A673 (cell line): Measurements from ENCODE around the gene RMDN3. TPM values are rescaled to one million over a fixed set of nuclear protein-coding genes. Genes with fewer than 3 reads are reported as not detected.
A peak's percentile ranks its signal among the peaks of the same experiment; 100 is the strongest.

Experiments used
- BruUV-seq: library from RNA; stranded (reverse); fragments of 400-500 nt; replicated peaks from 2 replicates; lab custom pipeline; 2021; lab: Mats Ljungman, UMichigan
- CTCF ChIA-PET: fragments of 300-600 bp; sonication (Branson Sonifier 250); formaldehyde crosslinking; loops from one replicate; lab custom pipeline; 2022; ENCODE audit warnings: antibody characterized with exemption; lab: Charles Lee
- POLR2A ChIA-PET: fragments of 300-600 bp; sonication (Branson Sonifier 250); formaldehyde crosslinking; loops from one replicate; lab custom pipeline; 2022; ENCODE audit warnings: antibody characterized with exemption; ENCODE audit not compliant: low non-redundant PET; lab: Charles Lee
- DNase-seq: peaks from one replicate; pipeline ENCODE4 v3.0.0-alpha.2; 2015; ENCODE audit warnings: low spot score
- H3K27ac ChIP-seq: fragments of 200-600 bp; sonication (generic); 2 replicates; pipeline ENCODE4 v1.5.1; 2016; ENCODE audit warnings: mixed run types, low read depth, mild to moderate bottlenecking, mixed read lengths, antibody characterized with exemption, low read length; ENCODE audit not compliant: poor library complexity, severe bottlenecking
- H3K27me3 ChIP-seq: fragments of 200-600 bp; sonication (generic); replicated peaks from 2 replicates; pipeline ENCODE4 v1.6.1; 2017; ENCODE audit warnings: mixed run types, low read depth, mild to moderate bottlenecking, mixed read lengths, antibody characterized with exemption, low read length; ENCODE audit not compliant: insufficient read depth, poor library complexity
- H3K36me3 ChIP-seq: fragments of 200-600 bp; sonication (generic); 2 replicates; pipeline ENCODE4 v1.6.1; 2016; ENCODE audit warnings: mixed run types, mild to moderate bottlenecking, mixed read lengths, antibody characterized with exemption, low read length; ENCODE audit not compliant: insufficient read depth, poor library complexity, severe bottlenecking
- H3K4me1 ChIP-seq: fragments of 200-600 bp; sonication (generic); 2 replicates; pipeline ENCODE4 v1.6.1; 2017; ENCODE audit warnings: mixed run types, mild to moderate bottlenecking, mixed read lengths, antibody characterized with exemption, low read length; ENCODE audit not compliant: insufficient read depth, poor library complexity, severe bottlenecking
- H3K4me3 ChIP-seq: fragments of 200-600 bp; sonication (generic); 2 replicates; pipeline ENCODE4 v1.5.1; 2016; ENCODE audit warnings: low read depth, mixed run types, mild to moderate bottlenecking, mixed read lengths, low read length; ENCODE audit not compliant: poor library complexity, severe bottlenecking
- H3K9me3 ChIP-seq: fragments of 200-600 bp; sonication (generic); 2 replicates; pipeline ENCODE4 v1.6.1; 2016; ENCODE audit warnings: mixed run types, low read depth, mild to moderate bottlenecking, mixed read lengths, antibody characterized with exemption, low read length; ENCODE audit not compliant: poor library complexity, severe bottlenecking
- CTCF ChIP-seq: fragments of 300-800, 200-600 bp; sonication (generic); conservative IDR thresholded peaks from 2 replicates; pipeline ENCODE4 v1.5.1; 2017; ENCODE audit warnings: low read depth, mild to moderate bottlenecking, antibody characterized with exemption, low read length, moderate library complexity, mixed read lengths
- EZH2 ChIP-seq: fragments of 200-600 bp; sonication (generic); IDR thresholded peaks from 2 replicates; pipeline ENCODE4 v1.6.1; 2017; ENCODE audit warnings: borderline replicate concordance, low read depth, mild to moderate bottlenecking, mixed read lengths, antibody characterized with exemption, low read length; ENCODE audit not compliant: poor library complexity, severe bottlenecking
- intact Hi-C: fragments of 100-400 bp; cut with micrococcal nuclease; formaldehyde crosslinking; loops from one replicate; pipeline ENCODE4 v1.10.0; 2022; ENCODE audit not compliant: unreplicated experiment
- total RNA-seq: library from RNA; stranded (reverse); gene quantifications from 2 replicates; pipeline ENCODE4 v1.2.3, GENCODE V29; 2021

Gene RMDN3
- total RNA-seq, 1 experiment from 2014 or later: 50.8 TPM

- POLR2A ChIA-PET: interaction anchor here (0.6 kb wide), 1 partner anchor 190 kb away, joined by 8 read pairs; no protein-coding TSS in a partner anchor
- no peak overlapping the region for H3K27ac ChIP-seq
These were observed 17.0 kb upstream of the RMDN3 start for GRCh38 chr15:40772014-40772413.

GRCh38 chr15:40771242-40771641, 16.2 kb upstream of the RMDN3 start:
- ChIA-PET CTCF (no interaction called here), POLR2A (no interaction called here)
- Histone ChIP-seq H3K9me3 (no peaks in the 10 kb centered on the region), H3K27me3 (no peaks in the 10 kb centered on the region), H3K36me3 (peaks cover 18% of the 10 kb centered on the region), H3K27ac (no peak overlapping the region), H3K4me1 (peaks cover 23% of the 10 kb centered on the region), H3K4me3 (no peak overlapping the region)
- intact Hi-C loops: no loop called here
- TF ChIP-seq EZH2 (no peak), CTCF (no peak)
- DNase-seq: no peak
- BruUV-seq: no TSS peak

More at GRCh38 chr15:40772014-40772413, 17.0 kb upstream of the RMDN3 start:
- Histone ChIP-seq H3K36me3 (peaks cover 19% of the 10 kb centered on the region), H3K4me3 (no peak overlapping the region), H3K27me3 (no peaks in the 10 kb centered on the region), H3K4me1 (peaks cover 18% of the 10 kb centered on the region), H3K9me3 (no peaks in the 10 kb centered on the region)
- DNase-seq: no peak
- BruUV-seq: no TSS peak
- intact Hi-C loops: no loop called here
- TF ChIP-seq CTCF (no peak), EZH2 (no peak)
- CTCF ChIA-PET: no interaction called here

- TF ChIP-seq CTCF: no peak
- no peak for TF ChIP-seq EZH2
- H3K27ac ChIP-seq: peak overlapping the region; percentile 69
- no TSS peak for BruUV-seq
- H3K27me3 ChIP-seq: no peaks in the 10 kb centered on the region
- ChIA-PET POLR2A (no interaction called here), CTCF (no interaction called here)
- peaks cover 9% of the 10 kb centered on the region for H3K36me3 ChIP-seq
- no peak for DNase-seq
- H3K9me3 ChIP-seq: no peaks in the 10 kb centered on the region
- H3K4me3 ChIP-seq: no peak overlapping the region
- intact Hi-C loops: no loop called here
- peaks cover 33% of the 10 kb centered on the region for H3K4me1 ChIP-seq
These were observed 15.2 kb upstream of the RMDN3 start for GRCh38 chr15:40770147-40770721.
